Gastroesophageal sphincter (tissue), 3 donors: ENCODE data around the gene SELENOI.

Experiments
- POLR2A ChIP-seq, 2 donors: fragments of 450-650 bp; IDR thresholded peaks; one replicate each; pipeline ENCODE4 v1.6.1; 2017; ENCODE audit warnings: antibody characterized with exemption in 2 of 2, mild to moderate bottlenecking in 2 of 2, moderate library complexity in 1 of 2
- TF ChIP-seq, protein P1 (sequence below), 4 experiments: fragments of 200-600 bp in 2 of 4; fragments of 450-650 bp in 2 of 4; sonication (generic) in 1 of 4; IDR thresholded peaks; one replicate each; pipeline ENCODE4 v1.5.1; 2017 to 2019; ENCODE audit warnings: antibody characterized with exemption in 4 of 4, mild to moderate bottlenecking in 2 of 4, moderate library complexity in 2 of 4

DNA sequence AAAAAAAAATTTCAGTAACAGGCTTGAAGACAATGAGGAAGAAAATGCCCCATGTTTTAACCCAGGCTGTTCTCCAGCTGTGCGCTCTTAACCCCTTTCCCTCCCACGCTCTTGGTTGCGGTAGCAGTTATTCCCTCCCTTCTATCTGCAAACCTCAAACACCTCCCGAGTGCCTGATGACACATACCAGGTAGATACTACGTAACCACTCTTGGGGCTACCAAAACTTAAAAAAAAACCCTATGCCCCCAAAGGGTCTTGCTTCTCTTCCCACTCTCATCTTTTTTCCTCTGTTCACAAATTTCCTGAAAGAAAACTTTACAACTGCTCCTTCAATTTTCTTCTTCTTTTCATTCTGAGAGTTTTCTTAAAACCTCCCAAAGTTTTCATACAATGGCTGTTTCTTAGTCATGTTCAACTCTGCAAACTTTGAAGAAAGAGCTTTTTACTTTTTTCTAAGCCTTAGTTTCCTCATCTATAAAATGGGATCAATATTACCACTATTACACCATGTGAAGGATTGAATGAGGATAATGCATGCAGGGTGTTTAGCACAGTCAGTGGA, 50.9 kb downstream of the SELENOI start:
- no peak for TF ChIP-seq POLR2A (IDR thresholded peaks at IDR 0.05)
- TF ChIP-seq, protein P1, sequence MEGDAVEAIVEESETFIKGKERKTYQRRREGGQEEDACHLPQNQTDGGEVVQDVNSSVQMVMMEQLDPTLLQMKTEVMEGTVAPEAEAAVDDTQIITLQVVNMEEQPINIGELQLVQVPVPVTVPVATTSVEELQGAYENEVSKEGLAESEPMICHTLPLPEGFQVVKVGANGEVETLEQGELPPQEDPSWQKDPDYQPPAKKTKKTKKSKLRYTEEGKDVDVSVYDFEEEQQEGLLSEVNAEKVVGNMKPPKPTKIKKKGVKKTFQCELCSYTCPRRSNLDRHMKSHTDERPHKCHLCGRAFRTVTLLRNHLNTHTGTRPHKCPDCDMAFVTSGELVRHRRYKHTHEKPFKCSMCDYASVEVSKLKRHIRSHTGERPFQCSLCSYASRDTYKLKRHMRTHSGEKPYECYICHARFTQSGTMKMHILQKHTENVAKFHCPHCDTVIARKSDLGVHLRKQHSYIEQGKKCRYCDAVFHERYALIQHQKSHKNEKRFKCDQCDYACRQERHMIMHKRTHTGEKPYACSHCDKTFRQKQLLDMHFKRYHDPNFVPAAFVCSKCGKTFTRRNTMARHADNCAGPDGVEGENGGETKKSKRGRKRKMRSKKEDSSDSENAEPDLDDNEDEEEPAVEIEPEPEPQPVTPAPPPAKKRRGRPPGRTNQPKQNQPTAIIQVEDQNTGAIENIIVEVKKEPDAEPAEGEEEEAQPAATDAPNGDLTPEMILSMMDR (IDR thresholded peaks at IDR 0.05), result no peak
